ENCODE data around the gene CHST13. TPM values are rescaled to one million over a fixed set of nuclear protein-coding genes. Genes with fewer than 3 reads are reported as not detected.

Gene CHST13
- total RNA-seq, 1 donor, result 0.09 TPM

DNA sequence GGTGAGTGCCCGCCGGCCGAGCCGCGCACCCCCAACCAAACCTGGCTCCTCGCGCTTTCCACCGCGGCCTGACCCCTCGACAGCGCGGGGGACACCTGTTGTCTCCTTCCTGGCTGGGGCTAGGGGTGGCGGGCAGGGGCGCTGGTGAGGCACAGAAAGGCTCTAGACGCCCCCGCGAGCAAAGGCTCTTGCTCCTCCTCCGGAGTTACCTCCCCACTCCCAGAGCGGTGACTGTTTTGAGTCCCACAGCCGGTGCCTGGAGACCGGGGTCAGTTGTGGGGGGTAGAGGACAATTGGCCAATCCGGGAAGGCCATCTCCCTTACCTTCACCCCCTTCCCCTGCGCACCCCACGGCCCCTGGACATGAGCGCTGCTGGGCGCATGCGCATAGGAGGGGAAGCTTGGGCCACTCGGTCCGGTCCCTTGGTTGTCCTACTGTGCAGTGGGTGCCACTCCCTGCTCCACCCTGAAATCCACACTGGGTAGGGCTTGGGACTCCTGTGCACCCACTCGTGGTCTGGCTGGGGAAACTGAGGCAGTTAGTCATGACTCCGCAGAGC is 554 bp downstream of the CHST13 start:
- DNase-seq (ENCODE audit: low read depth), result no peak
- TF ChIP-seq CTCF (IDR thresholded peaks at IDR 0.05; ENCODE audit: insufficient read depth, low read length), result no peak
- peak overlapping the region; percentile 22 for H3K4me3 ChIP-seq (ENCODE audit: low read depth, low read length)

DNA sequence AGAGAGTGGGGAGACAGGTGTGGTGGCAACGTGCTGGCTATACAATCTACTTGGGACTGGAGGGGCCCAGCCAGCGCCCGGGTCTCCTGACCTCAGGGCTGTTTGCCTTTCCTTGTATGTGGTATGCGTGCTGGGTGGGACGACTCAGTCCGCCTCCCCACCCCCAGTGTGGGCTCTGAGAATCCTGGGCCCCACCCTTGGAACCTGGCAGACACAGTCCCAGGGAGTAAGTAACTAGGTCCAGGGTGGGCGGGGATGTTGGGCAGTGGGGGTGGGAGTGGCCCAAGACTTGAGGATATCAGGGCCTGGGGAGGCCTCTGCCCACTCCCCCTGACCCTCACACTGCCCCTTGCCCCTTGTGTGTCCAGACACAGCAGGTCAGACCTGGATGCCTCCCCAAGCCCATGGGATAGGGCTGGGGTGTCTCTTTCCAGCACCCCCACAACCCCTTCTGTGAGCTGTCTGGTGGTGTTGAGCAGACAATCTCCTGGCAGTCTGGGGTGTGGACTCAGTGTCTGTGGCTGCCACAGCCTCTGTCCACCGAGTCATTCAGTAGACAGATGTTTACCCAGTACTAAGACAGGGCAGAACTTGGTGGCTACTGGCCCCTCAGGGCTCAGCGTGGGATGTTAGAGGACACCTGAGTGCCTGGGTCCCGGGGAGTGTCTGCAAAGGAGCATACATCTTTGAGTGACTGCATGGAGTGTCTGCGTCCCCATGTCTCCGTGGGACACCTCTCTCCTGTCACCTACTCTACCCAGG is 1.3 kb downstream of the CHST13 start:
- no peak overlapping the region for H3K4me3 ChIP-seq (ENCODE audit: low read depth, low read length)
- TF ChIP-seq CTCF (IDR thresholded peaks at IDR 0.05; ENCODE audit: insufficient read depth, low read length), result no peak
- no peak for DNase-seq (ENCODE audit: low read depth)

- no peak for TF ChIP-seq CTCF (IDR thresholded peaks at IDR 0.05; ENCODE audit: insufficient read depth, low read length)
- no peak for DNase-seq (ENCODE audit: low read depth)
- no peak overlapping the region for H3K4me3 ChIP-seq (ENCODE audit: low read depth, low read length)
Observed at GRCh38 chr3:126525853-126526667, 2.1 kb downstream of the CHST13 start.

- no peak overlapping the region for H3K4me3 ChIP-seq (ENCODE audit: low read depth, low read length)
- DNase-seq (ENCODE audit: low read depth), result no peak
- TF ChIP-seq CTCF (IDR thresholded peaks at IDR 0.05; ENCODE audit: insufficient read depth, low read length), result no peak
Observed at GRCh38 chr3:126526668-126527005, 2.7 kb downstream of the CHST13 start.

DNA sequence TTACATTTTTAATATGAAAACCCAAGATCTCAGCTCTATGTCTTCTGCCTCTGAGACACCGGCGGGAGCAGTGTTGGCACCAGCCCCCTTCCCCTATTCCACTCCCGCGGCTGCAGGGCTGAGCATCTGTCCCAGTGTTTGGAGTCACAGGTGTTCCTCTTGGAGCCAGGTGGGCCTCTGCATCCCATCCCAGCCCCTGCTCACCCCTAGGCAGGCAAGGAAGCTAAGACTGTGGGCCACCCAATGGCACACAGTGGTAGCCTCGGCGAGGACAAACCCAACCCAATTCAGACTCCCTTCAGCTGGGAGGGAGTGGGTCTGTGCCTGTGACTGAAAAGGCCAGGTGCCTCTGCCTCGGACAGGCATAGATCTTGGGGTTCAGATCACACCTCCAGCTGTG is 3.1 kb downstream of the CHST13 start:
- H3K4me3 ChIP-seq (ENCODE audit: low read depth, low read length), result no peak overlapping the region
- no peak for TF ChIP-seq CTCF (IDR thresholded peaks at IDR 0.05; ENCODE audit: insufficient read depth, low read length)
- DNase-seq (ENCODE audit: low read depth), result no peak

- no peak overlapping the region for H3K4me3 ChIP-seq (ENCODE audit: low read depth, low read length)
- no peak for TF ChIP-seq CTCF (IDR thresholded peaks at IDR 0.05; ENCODE audit: insufficient read depth, low read length)
- no peak for DNase-seq (ENCODE audit: low read depth)
Observed at GRCh38 chr3:126527455-126528211, 3.7 kb downstream of the CHST13 start.

All from fibroblast of the aortic adventitia (primary cell).